ENCODE measurements around the gene TAOK3.

The TAOK3 gene

GRCh38 chr12:118164798-118165486 is 207.8 kb downstream of the TAOK3 start:
- Histone ChIP-seq H3K9me3 (ENCODE audit: control insufficient read depth, insufficient read depth, low read depth, low read length) (no peaks in the 10 kb centered on the region), H3K36me3 (ENCODE audit: control insufficient read depth, insufficient read depth, low read length) (no peaks in the 10 kb centered on the region), H3K4me3 (ENCODE audit: low read depth, low read length) (no peak overlapping the region), H3K27ac (ENCODE audit: low read depth, low read length) (no peak overlapping the region), H3K9ac (ENCODE audit: low read length) (no peak overlapping the region), H3K4me1 (ENCODE audit: control insufficient read depth, insufficient read depth, low read length) (peaks cover 4% of the 10 kb centered on the region), H3K27me3 (ENCODE audit: control insufficient read depth, insufficient read depth, low read length) (no peaks in the 10 kb centered on the region)

- H3K36me3 ChIP-seq (ENCODE audit: control insufficient read depth, insufficient read depth, low read length): 0 out of 2 replicates have a peak, but pooled peaks cover 4% of the 10 kb centered on the region
- peaks cover 4% of the 10 kb centered on the region for H3K4me1 ChIP-seq (ENCODE audit: control insufficient read depth, insufficient read depth, low read length)
Measured at GRCh38 chr12:118160536-118160935, 212.2 kb downstream of the TAOK3 start.

GRCh38 chr12:118151755-118152154 is 221.0 kb downstream of the TAOK3 start:
- Histone ChIP-seq H3K27ac (ENCODE audit: low read depth, low read length) (no peak overlapping the region), H3K9me3 (ENCODE audit: control insufficient read depth, insufficient read depth, low read depth, low read length) (no peaks in the 10 kb centered on the region), H3K4me3 (ENCODE audit: low read depth, low read length) (no peak overlapping the region), H3K4me1 (ENCODE audit: control insufficient read depth, insufficient read depth, low read length) (no peaks in the 10 kb centered on the region), H3K9ac (ENCODE audit: low read length) (no peak overlapping the region), H3K27me3 (ENCODE audit: control insufficient read depth, insufficient read depth, low read length) (no peaks in the 10 kb centered on the region), H3K36me3 (ENCODE audit: control insufficient read depth, insufficient read depth, low read length) (peaks cover 16% of the 10 kb centered on the region)

More at GRCh38 chr12:118160536-118160935, 212.2 kb downstream of the TAOK3 start:
- H3K27me3 ChIP-seq (ENCODE audit: control insufficient read depth, insufficient read depth, low read length): no peaks in the 10 kb centered on the region
- no peak overlapping the region for H3K4me3 ChIP-seq (ENCODE audit: low read depth, low read length)
- H3K9ac ChIP-seq (ENCODE audit: low read length): no peak overlapping the region
- no peak overlapping the region for H3K27ac ChIP-seq (ENCODE audit: low read depth, low read length)
- no peaks in the 10 kb centered on the region for H3K9me3 ChIP-seq (ENCODE audit: control insufficient read depth, insufficient read depth, low read depth, low read length)

GRCh38 chr12:118150625-118151024 is 222.1 kb downstream of the TAOK3 start:
- no peaks in the 10 kb centered on the region for H3K4me1 ChIP-seq (ENCODE audit: control insufficient read depth, insufficient read depth, low read length)
- no peaks in the 10 kb centered on the region for H3K27me3 ChIP-seq (ENCODE audit: control insufficient read depth, insufficient read depth, low read length)
- peaks cover 26% of the 10 kb centered on the region for H3K36me3 ChIP-seq (ENCODE audit: control insufficient read depth, insufficient read depth, low read length)
- H3K27ac ChIP-seq (ENCODE audit: low read depth, low read length): no peak overlapping the region
- H3K4me3 ChIP-seq (ENCODE audit: low read depth, low read length): no peak overlapping the region
- no peaks in the 10 kb centered on the region for H3K9me3 ChIP-seq (ENCODE audit: control insufficient read depth, insufficient read depth, low read depth, low read length)
- no peak overlapping the region for H3K9ac ChIP-seq (ENCODE audit: low read length)

GRCh38 chr12:118148287-118148686 is 224.4 kb downstream of the TAOK3 start:
- H3K36me3 ChIP-seq (ENCODE audit: control insufficient read depth, insufficient read depth, low read length): peaks cover 49% of the 10 kb centered on the region
- no peak overlapping the region for H3K27ac ChIP-seq (ENCODE audit: low read depth, low read length)
- H3K4me3 ChIP-seq (ENCODE audit: low read depth, low read length): no peak overlapping the region
- H3K27me3 ChIP-seq (ENCODE audit: control insufficient read depth, insufficient read depth, low read length): no peaks in the 10 kb centered on the region
- no peaks in the 10 kb centered on the region for H3K9me3 ChIP-seq (ENCODE audit: control insufficient read depth, insufficient read depth, low read depth, low read length)
- no peak overlapping the region for H3K9ac ChIP-seq (ENCODE audit: low read length)
- H3K4me1 ChIP-seq (ENCODE audit: control insufficient read depth, insufficient read depth, low read length): no peaks in the 10 kb centered on the region

- H3K27me3 ChIP-seq (ENCODE audit: control insufficient read depth, insufficient read depth, low read length): no peaks in the 10 kb centered on the region
- H3K27ac ChIP-seq (ENCODE audit: low read depth, low read length): no peak overlapping the region
- no peaks in the 10 kb centered on the region for H3K9me3 ChIP-seq (ENCODE audit: control insufficient read depth, insufficient read depth, low read depth, low read length)
- peaks cover 74% of the 10 kb centered on the region for H3K36me3 ChIP-seq (ENCODE audit: control insufficient read depth, insufficient read depth, low read length)
- H3K4me3 ChIP-seq (ENCODE audit: low read depth, low read length): no peak overlapping the region
- no peaks in the 10 kb centered on the region for H3K4me1 ChIP-seq (ENCODE audit: control insufficient read depth, insufficient read depth, low read length)
- no peak overlapping the region for H3K9ac ChIP-seq (ENCODE audit: low read length)
Measured at GRCh38 chr12:118145798-118146156, 226.9 kb downstream of the TAOK3 start.

GRCh38 chr12:118145113-118145797 is 227.5 kb downstream of the TAOK3 start:
- no peak overlapping the region for H3K4me3 ChIP-seq (ENCODE audit: low read depth, low read length)
- no peaks in the 10 kb centered on the region for H3K4me1 ChIP-seq (ENCODE audit: control insufficient read depth, insufficient read depth, low read length)
- H3K36me3 ChIP-seq (ENCODE audit: control insufficient read depth, insufficient read depth, low read length): peaks cover 79% of the 10 kb centered on the region
- H3K27me3 ChIP-seq (ENCODE audit: control insufficient read depth, insufficient read depth, low read length): no peaks in the 10 kb centered on the region
- no peak overlapping the region for H3K27ac ChIP-seq (ENCODE audit: low read depth, low read length)
- H3K9ac ChIP-seq (ENCODE audit: low read length): no peak overlapping the region
- no peaks in the 10 kb centered on the region for H3K9me3 ChIP-seq (ENCODE audit: control insufficient read depth, insufficient read depth, low read depth, low read length)

- no peak overlapping the region for H3K9ac ChIP-seq (ENCODE audit: low read length)
- no peaks in the 10 kb centered on the region for H3K9me3 ChIP-seq (ENCODE audit: control insufficient read depth, insufficient read depth, low read depth, low read length)
- H3K27me3 ChIP-seq (ENCODE audit: control insufficient read depth, insufficient read depth, low read length): no peaks in the 10 kb centered on the region
- H3K4me1 ChIP-seq (ENCODE audit: control insufficient read depth, insufficient read depth, low read length): no peaks in the 10 kb centered on the region
- peaks cover 87% of the 10 kb centered on the region for H3K36me3 ChIP-seq (ENCODE audit: control insufficient read depth, insufficient read depth, low read length)
- H3K4me3 ChIP-seq (ENCODE audit: low read depth, low read length): no peak overlapping the region
- H3K27ac ChIP-seq (ENCODE audit: low read depth, low read length): no peak overlapping the region
Measured at GRCh38 chr12:118144499-118144898, 228.2 kb downstream of the TAOK3 start.

- no peak overlapping the region for H3K9ac ChIP-seq (ENCODE audit: low read length)
- H3K4me3 ChIP-seq (ENCODE audit: low read depth, low read length): no peak overlapping the region
- peaks cover 3% of the 10 kb centered on the region; the same call in 1 of the 2 replicates for H3K4me1 ChIP-seq (ENCODE audit: control insufficient read depth, insufficient read depth, low read length)
- no peaks in the 10 kb centered on the region for H3K27me3 ChIP-seq (ENCODE audit: control insufficient read depth, insufficient read depth, low read length)
- H3K36me3 ChIP-seq (ENCODE audit: control insufficient read depth, insufficient read depth, low read length): peaks cover 88% of the 10 kb centered on the region
- H3K9me3 ChIP-seq (ENCODE audit: control insufficient read depth, insufficient read depth, low read depth, low read length): no peaks in the 10 kb centered on the region
- no peak overlapping the region for H3K27ac ChIP-seq (ENCODE audit: low read depth, low read length)
Measured at GRCh38 chr12:118140825-118141224, 231.9 kb downstream of the TAOK3 start.

GRCh38 chr12:118137148-118137678 is 235.5 kb downstream of the TAOK3 start:
- H3K27ac ChIP-seq (ENCODE audit: low read depth, low read length): peak overlapping the region; percentile 95; the same call in 1 of the 2 replicates
- peaks cover 3% of the 10 kb centered on the region; the same call in 1 of the 2 replicates for H3K4me1 ChIP-seq (ENCODE audit: control insufficient read depth, insufficient read depth, low read length)
- no peaks in the 10 kb centered on the region for H3K27me3 ChIP-seq (ENCODE audit: control insufficient read depth, insufficient read depth, low read length)
- no peaks in the 10 kb centered on the region for H3K9me3 ChIP-seq (ENCODE audit: control insufficient read depth, insufficient read depth, low read depth, low read length)
- peak overlapping the region; percentile 94 for H3K9ac ChIP-seq (ENCODE audit: low read length)
- peak overlapping the region; percentile 97 for H3K4me3 ChIP-seq (ENCODE audit: low read depth, low read length)
- peaks cover 52% of the 10 kb centered on the region for H3K36me3 ChIP-seq (ENCODE audit: control insufficient read depth, insufficient read depth, low read length)

GRCh38 chr12:118136559-118137003 is 236.1 kb downstream of the TAOK3 start:
- Histone ChIP-seq H3K27ac (ENCODE audit: low read depth, low read length) (peak overlapping the region; percentile 95), H3K27me3 (ENCODE audit: control insufficient read depth, insufficient read depth, low read length) (no peaks in the 10 kb centered on the region), H3K4me1 (ENCODE audit: control insufficient read depth, insufficient read depth, low read length) (peaks cover 3% of the 10 kb centered on the region; the same call in 1 of the 2 replicates)

More at GRCh38 chr12:118136559-118137003, 236.1 kb downstream of the TAOK3 start:
- Histone ChIP-seq H3K36me3 (ENCODE audit: control insufficient read depth, insufficient read depth, low read length) (peaks cover 46% of the 10 kb centered on the region), H3K9ac (ENCODE audit: low read length) (peak overlapping the region; percentile 94), H3K9me3 (ENCODE audit: control insufficient read depth, insufficient read depth, low read depth, low read length) (no peaks in the 10 kb centered on the region), H3K4me3 (ENCODE audit: low read depth, low read length) (peak overlapping the region; percentile 97)

All from HUES6 (cell line).